Measurements from ENCODE around the gene RNF141. TPM values are rescaled to one million over a fixed set of nuclear protein-coding genes. Genes with fewer than 3 reads are reported as not detected.

RNF141 gene
- total and polyA plus RNA-seq, 2 of the 13 experiments (the other 11 are each of a cell fraction or from before 2014, with no cell fraction given), result 9.3 to 22.4 TPM

DNA sequence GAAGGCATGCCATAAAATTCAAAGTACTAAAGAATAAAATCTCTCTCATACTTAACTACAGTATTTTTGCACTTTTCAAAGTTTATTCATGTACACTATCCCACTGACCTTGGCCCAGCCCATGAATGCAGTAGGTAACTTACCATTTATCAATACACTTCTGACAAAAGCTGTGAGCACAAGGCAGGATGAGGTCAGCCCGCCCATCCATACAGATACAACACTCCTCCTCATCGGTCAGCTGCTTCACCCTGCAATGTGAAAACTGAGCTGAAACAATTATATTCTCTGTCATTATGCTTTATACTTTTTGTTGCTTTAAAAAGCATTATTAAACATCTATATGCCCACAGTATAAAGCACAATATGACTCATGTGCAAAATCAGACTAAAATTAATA, 22.1 kb downstream of the RNF141 start:
- H3K9ac ChIP-seq (ENCODE audit: insufficient read depth, low read depth, low read length), result no peak overlapping the region
- 90% methylated on average over 2 of the region's 2 CpGs for WGBS (ENCODE audit: low lambda C conversion rate)
- intact Hi-C loops (cut with micrococcal nuclease; ENCODE audit: unreplicated experiment), result no loop called here
- TF ChIP-seq SAFB2 (CRISPR knock-in tag; IDR thresholded peaks at IDR 0.05; ENCODE audit: borderline replicate concordance, low read depth), result no peak
- no peak for TF ChIP-seq HNRNPH1 (optimal IDR thresholded peaks at IDR 0.05; ENCODE audit: low read depth, low read length)
- no peak for TF ChIP-seq MTF2 (CRISPR knock-in tag; IDR thresholded peaks at IDR 0.05; ENCODE audit: borderline replicate concordance)
- no peak for ATAC-seq
- peaks cover 0 to 21% of the 10 kb centered on the region in 2 experiments; a peak in 3 of 5 replicates for H3K36me3 ChIP-seq (replicated peaks in 1 of 2; ENCODE audit: control insufficient read depth in 1 of 2, insufficient read depth in 2 of 2, low read length in 2 of 2)
- no TSS peak for BruUV-seq (replicated peaks)
- H3K27ac ChIP-seq (ENCODE audit: extremely low read length, insufficient read depth, low read length), result no peak overlapping the region
- H2AFZ ChIP-seq (ENCODE audit: low read length), result no peak overlapping the region
- no peaks in the 10 kb centered on the region for H3K27me3 ChIP-seq (ENCODE audit: control insufficient read depth in 1 of 2, insufficient read depth in 2 of 2, low read length in 2 of 2)
- H3K9me3 ChIP-seq (ENCODE audit: low read length), result no peaks in the 10 kb centered on the region
- no peaks in the 10 kb centered on the region for H3K79me2 ChIP-seq (ENCODE audit: insufficient read depth, low read length)
- H3K4me1 ChIP-seq (ENCODE audit: insufficient read depth, low read length), result no peaks in the 10 kb centered on the region
- H3K4me3 ChIP-seq (replicated peaks in 1 of 3; ENCODE audit: insufficient read depth in 1 of 3, low read depth in 2 of 3, low read length in 3 of 3), result no peak overlapping the region
- ChIA-PET CTCF (ENCODE audit: low intra/inter-chr PET ratio, low total read pairs) (no interaction called here), POLR2A (no interaction called here)
- no peak overlapping the region for H3K4me2 ChIP-seq (ENCODE audit: low read depth, low read length)
- in situ Hi-C loops (cut with HindIII; ENCODE audit: extremely low pct_ligation_motif_present, low pct_unique_long_range_greater_than_20kb), result no loop called here
- no peak for FAIRE-seq
- H4K20me1 ChIP-seq (ENCODE audit: insufficient read depth, low read length), result no peaks in the 10 kb centered on the region
- no peak for DNase-seq (ENCODE audit: low spot score)

DNA sequence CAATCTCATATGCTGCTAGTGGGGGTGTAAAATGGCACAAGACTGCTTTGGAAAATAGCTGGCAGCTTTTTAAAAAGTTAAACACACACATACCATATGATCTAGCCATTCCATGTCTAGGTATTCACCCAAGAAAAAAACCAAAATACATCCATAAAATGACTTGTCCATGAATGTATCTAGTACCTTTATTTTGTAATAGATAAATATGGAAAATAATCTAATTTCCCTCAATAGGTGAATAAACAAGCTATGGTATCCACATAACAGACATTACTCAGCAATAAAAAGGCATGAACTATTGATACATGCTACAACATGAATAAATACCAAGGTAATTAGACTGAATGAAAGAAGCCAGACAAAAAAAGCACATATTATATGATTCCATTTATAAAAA, 22.9 kb downstream of the RNF141 start:
- H3K9me3 ChIP-seq (ENCODE audit: low read length), result no peaks in the 10 kb centered on the region
- CTCF ChIA-PET (ENCODE audit: low intra/inter-chr PET ratio, low total read pairs), result no interaction called here
- H3K79me2 ChIP-seq (ENCODE audit: insufficient read depth, low read length), result no peaks in the 10 kb centered on the region
- FAIRE-seq, result no peak
- no peaks in the 10 kb centered on the region for H4K20me1 ChIP-seq (ENCODE audit: insufficient read depth, low read length)
- no peaks in the 10 kb centered on the region for H3K4me1 ChIP-seq (ENCODE audit: insufficient read depth, low read length)
- no peak for DNase-seq (ENCODE audit: low spot score)
- H3K27ac ChIP-seq (ENCODE audit: extremely low read length, insufficient read depth, low read length), result no peak overlapping the region
- no peak for TF ChIP-seq ZNF569 (CRISPR knock-in tag; IDR thresholded peaks at IDR 0.05; ENCODE audit: borderline replicate concordance)
- TF ChIP-seq, protein P1, sequence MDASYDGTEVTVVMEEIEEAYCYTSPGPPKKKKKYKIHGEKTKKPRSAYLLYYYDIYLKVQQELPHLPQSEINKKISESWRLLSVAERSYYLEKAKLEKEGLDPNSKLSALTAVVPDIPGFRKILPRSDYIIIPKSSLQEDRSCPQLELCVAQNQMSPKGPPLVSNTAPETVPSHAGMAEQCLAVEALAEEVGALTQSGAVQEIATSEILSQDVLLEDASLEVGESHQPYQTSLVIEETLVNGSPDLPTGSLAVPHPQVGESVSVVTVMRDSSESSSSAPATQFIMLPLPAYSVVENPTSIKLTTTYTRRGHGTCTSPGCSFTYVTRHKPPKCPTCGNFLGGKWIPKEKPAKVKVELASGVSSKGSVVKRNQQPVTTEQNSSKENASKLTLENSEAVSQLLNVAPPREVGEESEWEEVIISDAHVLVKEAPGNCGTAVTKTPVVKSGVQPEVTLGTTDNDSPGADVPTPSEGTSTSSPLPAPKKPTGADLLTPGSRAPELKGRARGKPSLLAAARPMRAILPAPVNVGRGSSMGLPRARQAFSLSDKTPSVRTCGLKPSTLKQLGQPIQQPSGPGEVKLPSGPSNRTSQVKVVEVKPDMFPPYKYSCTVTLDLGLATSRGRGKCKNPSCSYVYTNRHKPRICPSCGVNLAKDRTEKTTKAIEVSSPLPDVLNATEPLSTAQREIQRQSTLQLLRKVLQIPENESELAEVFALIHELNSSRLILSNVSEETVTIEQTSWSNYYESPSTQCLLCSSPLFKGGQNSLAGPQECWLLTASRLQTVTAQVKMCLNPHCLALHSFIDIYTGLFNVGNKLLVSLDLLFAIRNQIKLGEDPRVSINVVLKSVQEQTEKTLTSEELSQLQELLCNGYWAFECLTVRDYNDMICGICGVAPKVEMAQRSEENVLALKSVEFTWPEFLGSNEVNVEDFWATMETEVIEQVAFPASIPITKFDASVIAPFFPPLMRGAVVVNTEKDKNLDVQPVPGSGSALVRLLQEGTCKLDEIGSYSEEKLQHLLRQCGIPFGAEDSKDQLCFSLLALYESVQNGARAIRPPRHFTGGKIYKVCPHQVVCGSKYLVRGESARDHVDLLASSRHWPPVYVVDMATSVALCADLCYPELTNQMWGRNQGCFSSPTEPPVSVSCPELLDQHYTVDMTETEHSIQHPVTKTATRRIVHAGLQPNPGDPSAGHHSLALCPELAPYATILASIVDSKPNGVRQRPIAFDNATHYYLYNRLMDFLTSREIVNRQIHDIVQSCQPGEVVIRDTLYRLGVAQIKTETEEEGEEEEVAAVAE (CRISPR knock-in tag; IDR thresholded peaks at IDR 0.05; ENCODE audit: borderline replicate concordance), result no peak
- no peak for TF ChIP-seq FOXM1 (CRISPR knock-in tag; IDR thresholded peaks at IDR 0.05)
- TF ChIP-seq KLF6 (CRISPR knock-in tag; IDR thresholded peaks at IDR 0.05), result no peak
- no TSS peak for BruUV-seq (replicated peaks)
- no peak overlapping the region for H3K4me3 ChIP-seq (replicated peaks in 1 of 3; ENCODE audit: insufficient read depth in 1 of 3, low read depth in 2 of 3, low read length in 3 of 3)
- no peak overlapping the region for H2AFZ ChIP-seq (ENCODE audit: low read length)
- in situ Hi-C loops (cut with HindIII; ENCODE audit: extremely low pct_ligation_motif_present, low pct_unique_long_range_greater_than_20kb), result no loop called here
- intact Hi-C loops (cut with micrococcal nuclease; ENCODE audit: unreplicated experiment), result no loop called here
- no peak for ATAC-seq
- POLR2A ChIA-PET, result no interaction called here
- H3K27me3 ChIP-seq (ENCODE audit: control insufficient read depth in 1 of 2, insufficient read depth in 2 of 2, low read length in 2 of 2), result no peaks in the 10 kb centered on the region
- H3K36me3 ChIP-seq (replicated peaks in 1 of 2; ENCODE audit: control insufficient read depth in 1 of 2, insufficient read depth in 2 of 2, low read length in 2 of 2), result peaks cover 0 to 14% of the 10 kb centered on the region in 2 experiments; a peak in 3 of 5 replicates
- H3K4me2 ChIP-seq (ENCODE audit: low read depth, low read length), result no peak overlapping the region
- H3K9ac ChIP-seq (ENCODE audit: insufficient read depth, low read depth, low read length), result no peak overlapping the region
